GM12872 (cell line): Measurements from ENCODE around the gene LINC00237.

ENCODE experiments used
- CTCF ChIP-seq: IDR thresholded peaks from 3 replicates; pipeline ENCODE4 v1.5.1; 2011; ENCODE audit warnings: low read depth, mild to moderate bottlenecking, low read length, moderate library complexity; ENCODE audit not compliant: insufficient read depth

The LINC00237 gene

GRCh38 chr20:21102603-21103311 is 3.4 kb downstream of the LINC00237 start:
- TF ChIP-seq CTCF = no peak

GRCh38 chr20:21101932-21102575 is 4.1 kb downstream of the LINC00237 start:
- TF ChIP-seq CTCF = peak; percentile 28; the same call in 1 of the 3 replicates

- 0 out of 3 replicates have a peak, but pooled peaks have one; percentile 9 for TF ChIP-seq CTCF
Measured at GRCh38 chr20:21101453-21101931, 4.7 kb downstream of the LINC00237 start.

GRCh38 chr20:21100578-21101452 is 5.3 kb downstream of the LINC00237 start:
- TF ChIP-seq CTCF = no peak

GRCh38 chr20:21099751-21100577 is 6.2 kb downstream of the LINC00237 start:
- no peak for TF ChIP-seq CTCF

- no peak for TF ChIP-seq CTCF
Measured at GRCh38 chr20:21096321-21097043, 9.7 kb downstream of the LINC00237 start.
